HG03442 (cell line): Measurements from ENCODE around the gene TBC1D1.

Experiments used
- ATAC-seq: cut with Tn5 transposase; IDR thresholded peaks from one replicate; pipeline ENCODE4 v1.9.1; 2021; ENCODE audit warnings: mild to moderate bottlenecking, moderate library complexity; ENCODE audit not compliant: unreplicated experiment

TBC1D1 gene

DNA sequence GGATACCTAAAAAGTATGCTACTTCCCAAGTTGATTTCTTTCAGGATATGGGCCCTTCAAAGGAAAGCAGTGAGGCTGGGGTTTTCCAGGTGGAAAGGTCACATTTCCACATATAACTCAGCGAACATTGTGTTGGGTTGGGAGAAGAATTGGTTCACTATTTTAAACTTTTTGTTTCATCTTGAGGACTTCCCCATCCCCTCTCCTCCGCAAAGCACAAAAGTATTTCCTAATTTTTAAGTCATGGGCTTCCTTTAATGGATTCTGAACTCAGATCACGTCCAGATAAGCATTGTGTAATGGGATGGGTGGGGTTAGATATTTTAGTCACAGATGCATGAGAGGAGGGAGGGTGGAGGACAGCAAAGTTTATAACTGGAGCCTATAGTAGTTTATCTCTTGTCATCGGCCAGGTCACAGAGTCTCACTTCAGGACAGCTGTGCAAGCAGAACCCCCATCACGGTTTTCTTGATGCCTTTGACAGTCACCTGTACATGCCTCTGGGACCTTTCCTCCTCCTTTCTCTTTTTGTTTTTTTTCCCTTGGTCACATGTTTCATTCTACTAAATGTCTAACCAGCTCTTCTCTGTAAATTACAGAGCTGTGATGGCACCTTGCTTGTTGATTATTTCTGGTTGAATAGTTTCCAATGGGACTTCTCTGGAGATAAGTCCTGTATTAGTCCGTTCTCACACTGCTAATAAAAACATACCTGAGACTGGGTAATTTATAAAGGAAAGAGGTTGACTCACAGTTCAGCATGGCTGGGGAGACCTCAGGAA lies 184.7 kb downstream of the TBC1D1 start:
- no peak for ATAC-seq

DNA sequence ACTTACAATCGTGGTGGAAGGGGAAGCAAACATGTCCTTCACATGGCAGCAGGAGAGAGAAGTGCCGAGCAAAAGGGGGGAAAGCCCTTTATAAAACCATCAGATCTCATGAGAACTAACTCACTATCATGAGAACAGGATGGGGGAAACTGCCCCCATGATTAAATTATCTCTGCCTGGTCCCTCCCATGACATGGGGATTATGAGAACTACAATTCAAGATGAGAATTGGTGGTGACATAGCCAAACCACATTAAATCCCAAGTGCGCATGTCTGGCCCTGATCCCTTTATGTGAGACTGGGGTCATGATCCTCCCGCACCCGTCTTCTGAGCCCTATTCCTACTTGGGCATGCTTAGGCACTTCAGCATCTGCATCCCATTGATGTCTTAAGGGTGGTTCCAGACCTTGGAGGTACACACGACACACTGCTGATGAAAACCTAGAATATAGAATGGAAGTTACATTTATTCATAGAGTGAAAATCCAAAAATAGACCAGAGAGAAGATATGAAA lies 185.3 kb downstream of the TBC1D1 start:
- no peak for ATAC-seq

DNA sequence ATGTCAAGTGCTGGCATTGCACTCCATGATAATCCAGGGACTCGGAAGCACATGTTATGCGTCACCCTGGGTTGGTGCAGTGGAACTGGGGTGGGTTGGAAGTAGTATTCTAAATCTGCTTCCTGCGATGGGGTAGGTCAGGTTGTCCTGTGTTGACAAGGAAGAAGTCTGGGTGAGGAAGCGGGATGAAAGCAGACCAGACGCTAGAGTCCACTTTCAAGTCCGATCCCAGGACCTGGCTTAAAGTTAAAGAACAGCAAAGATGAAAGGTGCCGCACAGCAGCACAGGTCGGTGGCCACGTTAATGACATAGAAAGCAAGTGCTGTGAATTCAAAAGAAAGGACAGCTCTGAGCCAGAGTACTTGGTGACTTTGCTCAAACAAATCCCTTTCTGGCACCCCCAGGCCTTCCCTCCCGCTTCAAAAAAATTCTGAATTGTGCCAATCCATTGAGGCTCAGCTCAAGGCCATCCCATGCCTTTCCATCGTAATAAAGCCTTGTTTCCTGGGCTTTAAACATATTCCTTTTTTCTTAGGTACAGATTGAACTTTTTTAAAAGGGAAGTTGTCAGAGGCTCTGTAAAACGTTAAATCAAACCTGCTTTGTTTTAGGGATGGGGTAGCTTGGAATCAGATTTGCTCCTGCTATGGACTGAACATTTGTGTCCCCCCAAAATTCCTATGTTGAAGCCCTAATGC lies 187.1 kb downstream of the TBC1D1 start:
- no peak for ATAC-seq

DNA sequence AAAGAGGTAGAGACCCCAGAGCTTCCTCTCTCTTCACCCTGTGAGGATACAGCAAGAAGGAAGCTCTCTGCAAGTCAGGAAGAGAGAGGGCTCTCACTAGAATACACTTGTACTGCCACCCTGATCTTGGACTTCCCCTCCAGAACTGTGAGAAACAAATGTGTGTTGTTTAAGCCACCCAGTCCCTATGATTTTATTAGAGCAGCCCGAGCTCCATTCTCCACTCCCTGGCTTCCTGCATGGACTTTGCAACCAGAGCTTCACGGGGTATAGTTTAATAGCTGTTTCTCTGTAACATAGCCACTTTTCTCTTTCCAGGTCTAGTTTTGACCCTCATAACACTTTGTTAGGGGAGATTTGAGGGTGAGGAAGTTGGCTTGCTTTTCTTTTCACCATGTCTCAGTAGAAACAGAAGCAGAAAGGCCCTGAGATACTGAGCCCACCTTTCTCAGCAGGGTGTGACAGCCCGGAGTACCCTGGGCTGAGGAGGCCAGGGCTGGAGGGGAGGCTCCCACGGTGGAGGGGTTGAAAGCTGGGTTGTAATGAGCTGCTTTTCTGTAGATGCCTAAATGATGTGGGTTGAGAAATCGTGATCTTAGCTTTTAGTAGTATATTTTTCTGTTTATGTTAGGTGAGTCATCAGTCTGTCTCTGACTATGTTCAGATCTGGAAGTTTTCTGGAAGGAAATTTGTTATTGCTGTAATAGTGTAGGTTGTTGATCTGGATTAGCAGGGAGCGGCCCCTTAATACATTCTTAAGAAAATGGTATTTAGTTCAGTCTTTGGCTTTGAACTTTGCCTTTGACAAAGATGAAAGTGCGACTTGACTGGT lies 187.9 kb downstream of the TBC1D1 start:
- peak; percentile 42 for ATAC-seq

DNA sequence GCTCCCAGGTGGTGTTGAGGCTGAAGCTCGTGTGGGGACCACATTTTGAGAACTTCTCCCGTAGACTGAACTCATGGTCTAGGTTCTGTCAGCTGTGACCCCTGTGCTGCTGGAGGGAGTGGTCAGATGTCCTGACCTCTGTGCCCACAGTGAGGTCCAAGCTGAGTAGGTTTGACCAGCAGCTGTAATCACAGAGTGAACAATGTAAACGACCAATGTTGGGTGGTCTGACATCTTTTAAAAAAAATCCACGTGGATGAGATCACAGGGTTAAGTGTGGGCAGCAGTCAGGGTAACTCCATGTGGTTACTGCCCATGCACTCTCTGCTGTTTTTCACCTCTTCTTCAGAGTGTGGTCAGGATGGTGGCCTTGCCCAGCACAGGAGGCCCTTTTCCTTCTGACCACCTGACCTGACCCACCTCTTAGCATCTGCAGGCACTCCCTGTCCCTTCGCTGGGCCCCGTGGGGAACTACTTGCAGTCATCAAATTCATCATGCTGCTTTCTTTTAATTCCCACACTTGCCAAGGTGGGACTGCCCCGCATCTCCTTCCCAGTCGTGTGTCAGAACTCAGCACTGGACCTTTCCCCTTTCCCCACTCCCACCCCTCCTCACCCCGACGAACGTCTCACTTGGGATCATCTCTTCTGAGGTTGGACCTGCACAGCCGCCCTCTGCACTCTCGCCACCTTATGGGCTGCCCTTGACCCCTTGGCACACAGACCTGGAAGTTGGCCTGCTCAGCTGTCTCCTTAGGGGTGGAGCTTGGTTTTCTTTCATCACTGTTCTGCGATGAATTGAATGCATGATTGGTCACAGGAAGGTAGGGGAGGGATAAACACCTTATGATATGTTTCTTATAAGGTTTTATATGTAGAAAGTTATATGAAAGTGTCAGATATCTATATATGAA lies 189.4 kb downstream of the TBC1D1 start:
- ATAC-seq = no peak

DNA sequence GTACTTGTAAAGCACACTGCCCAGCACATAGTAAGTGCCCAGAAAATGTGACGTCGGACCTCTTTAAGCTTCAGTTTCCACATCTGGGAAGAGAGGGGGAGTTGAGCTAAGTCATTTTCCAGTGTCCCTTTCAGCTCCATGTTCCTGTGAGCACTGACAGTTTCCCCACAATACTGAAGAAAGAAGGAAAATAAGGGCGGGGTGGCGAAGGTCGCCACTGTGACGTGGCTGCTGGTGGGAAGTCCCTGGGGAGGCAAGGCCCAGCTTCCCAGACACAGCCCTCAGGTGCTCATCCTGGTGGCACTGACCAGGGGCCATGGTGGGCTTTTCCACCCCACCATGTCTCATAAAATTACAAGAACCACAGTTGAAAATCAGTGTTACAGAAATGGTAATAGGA lies 191.1 kb downstream of the TBC1D1 start:
- ATAC-seq = no peak

DNA sequence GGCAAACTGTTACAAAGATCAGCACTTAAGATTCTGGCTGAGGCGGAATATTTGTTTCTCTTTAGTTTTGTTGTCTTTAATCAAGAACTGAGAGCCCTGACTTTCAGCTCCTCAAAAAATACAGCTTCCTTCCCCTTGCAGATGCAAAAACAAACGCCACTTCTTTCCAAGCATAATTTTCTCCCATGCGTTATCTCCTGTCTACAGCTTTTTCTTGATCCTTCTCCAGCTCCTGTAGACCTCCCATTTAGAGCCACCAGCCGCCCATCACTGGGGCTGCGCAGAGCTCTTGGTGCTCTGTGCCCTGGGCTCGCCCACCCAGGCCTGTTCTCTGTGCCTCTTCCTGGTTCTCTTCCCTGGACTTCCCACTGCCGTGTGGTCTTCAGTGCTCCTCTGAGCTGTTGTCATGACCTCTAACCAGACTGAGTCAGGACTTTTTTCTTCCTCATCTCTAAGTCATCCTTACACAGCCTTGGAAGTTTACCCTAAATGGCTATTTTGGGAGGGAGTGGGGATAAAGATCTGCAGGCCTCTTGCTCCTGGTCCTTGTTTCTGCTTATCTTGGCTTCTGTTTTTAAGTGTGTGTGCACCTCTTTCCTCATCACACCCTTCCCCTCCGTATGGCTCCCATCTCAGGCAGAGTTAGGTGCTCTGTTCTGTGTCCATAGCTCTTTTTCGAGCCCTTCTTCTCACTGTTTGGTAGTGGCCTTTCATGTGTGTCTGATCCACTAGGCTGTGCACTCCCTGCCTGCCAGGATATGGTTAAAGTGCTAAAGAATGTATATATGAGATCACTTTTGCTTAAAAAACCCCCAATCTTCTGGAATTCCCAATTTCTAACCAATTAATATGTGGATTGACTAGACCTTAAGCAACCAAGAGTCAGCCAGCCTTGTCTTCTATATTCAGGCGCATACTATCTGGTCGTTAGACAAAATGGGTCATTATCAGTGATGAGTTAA lies 191.8 kb downstream of the TBC1D1 start:
- ATAC-seq = no peak

DNA sequence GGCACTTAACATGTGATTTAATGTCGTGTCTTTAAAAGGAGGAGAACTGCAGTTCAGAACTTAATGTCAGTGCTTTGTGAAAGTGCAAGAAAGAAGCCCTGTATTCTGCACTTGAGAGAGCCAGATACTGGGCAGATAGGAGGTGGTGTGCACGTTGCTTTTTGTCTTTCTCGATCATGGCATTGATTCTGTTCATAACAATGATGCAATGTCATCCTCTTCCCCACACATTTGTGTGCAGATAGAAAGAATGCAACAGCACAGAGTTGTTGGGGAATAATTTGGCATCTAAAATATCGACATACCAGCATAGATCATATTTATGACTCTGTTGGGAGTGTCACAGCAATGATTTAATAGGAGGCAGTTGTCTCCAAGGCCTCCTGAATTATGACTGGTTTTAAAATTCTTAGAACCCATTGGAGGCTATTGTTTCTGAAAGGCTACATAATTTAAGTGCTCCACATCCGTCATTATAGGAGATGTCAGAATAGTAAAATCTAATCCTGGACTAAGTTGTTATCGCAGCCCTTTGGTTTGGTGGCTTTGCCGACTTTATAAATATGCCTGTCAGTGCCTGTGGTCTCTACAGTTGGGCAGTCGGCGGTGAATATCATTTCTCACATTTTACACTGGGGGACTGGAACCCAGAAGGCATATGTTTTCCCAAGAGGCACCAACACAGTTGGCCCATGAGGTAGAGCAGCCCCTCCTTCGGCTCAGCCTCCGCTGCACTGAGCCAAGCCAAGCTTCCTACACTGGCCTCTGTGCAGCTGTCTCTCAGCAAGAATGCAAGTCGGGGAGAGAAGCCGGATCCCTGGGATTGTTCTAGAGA lies 194.2 kb downstream of the TBC1D1 start:
- ATAC-seq = no peak

DNA sequence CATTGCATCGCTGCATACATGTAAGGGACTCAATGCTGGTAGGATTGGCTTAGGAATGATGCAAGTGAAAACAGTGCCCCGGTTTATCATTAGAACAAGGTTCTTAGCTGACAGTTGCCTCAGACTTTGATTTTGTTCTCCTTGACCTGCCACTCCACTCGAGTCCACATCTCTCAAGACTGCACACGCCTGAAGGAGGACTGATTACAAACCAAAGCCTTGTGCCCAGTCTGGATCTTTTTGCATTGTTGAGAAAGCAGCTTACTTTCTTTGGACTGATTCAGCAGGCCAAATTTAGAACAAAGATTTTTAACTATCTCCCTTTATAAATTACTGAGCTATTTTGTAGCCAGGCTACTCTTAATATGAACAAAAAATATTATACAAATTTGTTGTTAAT lies 194.9 kb downstream of the TBC1D1 start:
- ATAC-seq = no peak

DNA sequence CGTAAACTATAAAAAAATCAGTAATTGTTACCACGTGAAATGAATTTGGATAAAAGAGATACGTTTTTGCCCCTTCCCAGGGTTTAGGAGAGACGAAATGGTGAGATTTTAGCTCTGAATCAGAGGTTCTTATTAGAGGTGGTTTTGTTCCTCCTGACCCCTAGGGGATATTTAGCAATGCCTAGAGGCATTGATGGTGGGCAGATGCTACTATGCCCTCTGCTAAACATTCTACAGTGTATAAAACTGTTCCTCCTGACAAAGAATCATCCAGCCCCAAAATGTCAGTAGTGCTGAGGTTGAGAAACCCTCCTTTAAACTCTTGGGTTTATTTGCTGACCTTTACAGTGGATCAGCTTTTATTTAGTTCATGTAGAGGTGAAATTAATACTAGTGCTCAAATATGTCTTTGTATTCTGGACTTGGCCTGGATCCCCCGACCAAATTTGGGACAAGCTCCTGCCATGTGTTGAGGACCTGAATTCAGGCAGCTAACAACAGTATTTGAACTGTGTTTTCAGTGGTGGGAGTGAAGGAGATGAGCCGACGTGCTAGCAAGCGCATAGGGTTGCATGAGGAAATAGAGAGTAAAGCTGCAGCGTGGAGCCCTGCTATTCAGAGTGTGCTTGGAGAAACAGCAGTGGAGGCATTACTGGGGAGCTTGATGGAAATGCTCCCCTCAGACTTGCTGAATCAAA lies 195.4 kb downstream of the TBC1D1 start:
- ATAC-seq = no peak

DNA sequence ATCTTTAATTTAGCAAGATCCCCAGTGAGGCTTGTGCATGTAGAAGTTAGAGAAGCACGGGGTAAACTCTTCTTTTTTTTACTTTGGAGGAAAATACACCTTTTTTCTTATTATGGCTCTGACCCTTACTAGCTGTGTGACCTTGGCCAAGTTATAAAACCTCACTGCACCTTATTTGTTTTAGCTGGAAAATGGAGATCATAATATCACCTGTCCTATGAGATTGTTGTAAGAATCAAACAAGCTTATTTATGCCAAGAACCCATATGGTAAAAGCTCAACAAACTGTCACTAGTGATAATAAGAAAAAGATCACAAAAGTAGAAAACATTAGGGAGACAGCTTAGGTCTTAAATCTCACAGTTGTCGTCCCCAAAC lies 196.0 kb downstream of the TBC1D1 start:
- no peak for ATAC-seq

DNA sequence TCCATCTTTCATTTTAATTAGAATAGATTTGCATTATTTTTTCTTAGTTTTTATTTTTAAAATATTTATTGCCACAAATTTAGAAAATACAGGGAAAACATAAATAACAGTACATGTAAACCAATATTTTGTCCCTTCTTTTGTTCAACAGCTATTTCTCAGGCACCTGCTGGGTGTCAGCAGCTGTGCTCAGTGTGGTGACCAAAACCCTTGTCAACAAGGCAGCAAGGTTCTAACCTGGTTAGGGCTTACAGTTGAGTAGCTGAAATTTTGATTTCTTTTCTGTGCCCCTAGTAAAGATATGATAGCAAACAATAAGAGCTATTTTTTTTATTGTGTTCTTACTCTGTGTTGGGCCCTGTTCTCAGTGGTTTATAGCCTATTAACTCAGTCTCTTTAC lies 197.4 kb downstream of the TBC1D1 start:
- ATAC-seq = no peak

DNA sequence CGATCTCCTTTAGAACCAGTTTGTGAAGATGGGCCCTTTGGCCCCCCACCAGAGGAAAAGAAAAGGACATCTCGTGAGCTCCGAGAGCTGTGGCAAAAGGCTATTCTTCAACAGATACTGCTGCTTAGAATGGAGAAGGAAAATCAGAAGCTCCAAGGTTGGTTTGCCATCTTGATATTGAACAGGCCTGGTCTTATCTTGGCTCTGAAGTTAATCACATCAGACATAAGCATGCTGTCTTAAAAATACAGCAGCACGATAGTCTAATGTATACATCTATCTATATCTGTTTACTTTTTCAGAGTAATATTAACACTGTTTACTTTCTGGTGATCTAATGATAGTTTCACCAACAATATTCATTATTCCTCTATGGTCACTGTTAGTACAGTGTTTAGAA lies 199.1 kb downstream of the TBC1D1 start:
- no peak for ATAC-seq

DNA sequence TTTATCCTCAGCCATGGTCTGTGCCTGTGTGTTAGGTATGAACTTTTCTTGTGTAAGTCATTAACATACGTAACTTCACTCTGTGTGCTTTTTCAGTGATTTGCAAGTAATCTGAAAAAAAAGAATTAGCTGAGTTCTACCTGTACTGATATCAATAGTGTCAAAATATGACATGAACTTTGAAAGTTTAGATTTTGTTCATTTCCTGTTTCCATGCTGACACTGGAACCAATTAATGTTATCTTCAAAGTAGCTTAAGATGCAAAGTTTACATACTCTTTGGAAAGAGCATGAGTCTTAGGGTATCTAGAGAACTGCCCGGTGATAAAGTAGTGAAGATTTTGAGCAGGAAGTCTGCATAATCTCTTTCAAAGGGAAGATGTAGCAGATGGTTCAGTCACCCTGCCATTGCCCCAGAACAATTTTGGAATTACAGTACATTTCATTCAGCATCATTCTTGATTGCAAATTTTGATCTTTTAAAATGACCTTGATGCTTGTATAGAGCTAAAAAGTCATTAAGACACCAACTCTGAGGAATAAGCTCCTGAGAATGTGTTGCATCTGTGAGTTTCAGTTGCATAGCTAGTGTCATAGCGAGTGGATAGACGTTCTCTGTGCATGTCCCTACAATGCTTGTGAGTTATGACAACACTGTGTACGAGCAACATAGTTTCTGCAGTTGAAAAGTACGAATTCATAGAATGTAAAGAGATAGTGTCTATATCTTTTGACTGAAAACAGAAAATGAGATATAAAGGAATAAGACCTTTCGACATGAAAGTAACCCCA lies 199.8 kb downstream of the TBC1D1 start:
- ATAC-seq = no peak

DNA sequence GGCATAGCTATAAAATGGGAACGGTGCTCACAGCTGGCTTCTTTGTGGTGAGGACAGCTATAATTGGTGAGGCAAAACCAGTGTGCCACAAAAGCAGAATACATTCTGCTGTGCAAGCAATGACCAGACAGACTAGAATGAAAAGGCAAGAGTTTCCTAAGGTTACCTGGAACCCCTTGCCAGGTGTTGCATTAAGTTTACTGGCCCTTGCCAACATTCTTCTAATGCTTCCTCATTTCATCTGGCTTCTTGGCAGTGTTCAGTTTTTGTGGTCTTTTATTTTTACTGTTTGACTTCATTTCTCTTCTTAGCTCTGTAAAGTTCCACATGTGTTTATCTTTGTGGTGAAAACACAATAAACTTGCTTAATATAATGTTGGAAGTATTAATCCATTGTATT lies 200.8 kb downstream of the TBC1D1 start:
- ATAC-seq = no peak

DNA sequence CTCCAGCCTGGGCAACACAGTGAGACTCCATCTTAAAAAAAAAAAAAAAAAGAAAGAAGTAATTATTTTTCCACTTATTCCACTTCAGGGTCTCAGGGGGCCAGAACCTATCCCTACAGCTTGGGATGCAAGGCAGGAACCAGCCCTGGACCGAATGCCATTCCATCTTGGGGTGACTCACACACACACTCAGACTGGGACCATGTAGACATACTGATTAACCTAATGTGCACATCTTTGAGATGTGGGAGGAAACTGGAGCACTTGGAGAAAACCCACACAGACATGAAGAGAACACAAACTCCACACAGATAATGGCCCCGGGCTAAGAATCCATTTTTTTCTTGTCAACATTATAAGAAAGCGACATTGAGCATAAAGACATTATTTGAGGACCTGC lies 201.8 kb downstream of the TBC1D1 start:
- no peak for ATAC-seq

DNA sequence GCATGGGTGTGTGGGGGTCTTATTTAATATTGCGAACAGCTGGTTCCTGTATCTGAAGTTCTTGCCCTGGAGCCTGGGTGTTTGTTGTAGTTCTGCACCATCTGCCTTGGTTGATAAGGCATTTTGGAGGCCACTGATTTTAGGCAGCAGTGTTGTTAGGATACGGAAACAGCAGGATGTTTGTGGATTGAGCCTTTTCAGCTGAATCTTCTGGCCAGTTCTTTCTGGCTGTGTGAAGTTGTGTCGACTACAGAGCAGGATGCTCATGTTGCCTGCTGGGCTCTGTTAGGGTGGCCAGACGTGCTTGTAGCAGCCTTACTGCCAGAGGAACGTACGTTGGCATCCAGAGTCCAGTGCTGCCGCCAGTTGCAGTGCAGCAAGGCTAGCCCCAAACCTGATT lies 203.5 kb downstream of the TBC1D1 start:
- no peak for ATAC-seq
